Measurements from ENCODE around the gene KDM4B.

KDM4B gene

DNA sequence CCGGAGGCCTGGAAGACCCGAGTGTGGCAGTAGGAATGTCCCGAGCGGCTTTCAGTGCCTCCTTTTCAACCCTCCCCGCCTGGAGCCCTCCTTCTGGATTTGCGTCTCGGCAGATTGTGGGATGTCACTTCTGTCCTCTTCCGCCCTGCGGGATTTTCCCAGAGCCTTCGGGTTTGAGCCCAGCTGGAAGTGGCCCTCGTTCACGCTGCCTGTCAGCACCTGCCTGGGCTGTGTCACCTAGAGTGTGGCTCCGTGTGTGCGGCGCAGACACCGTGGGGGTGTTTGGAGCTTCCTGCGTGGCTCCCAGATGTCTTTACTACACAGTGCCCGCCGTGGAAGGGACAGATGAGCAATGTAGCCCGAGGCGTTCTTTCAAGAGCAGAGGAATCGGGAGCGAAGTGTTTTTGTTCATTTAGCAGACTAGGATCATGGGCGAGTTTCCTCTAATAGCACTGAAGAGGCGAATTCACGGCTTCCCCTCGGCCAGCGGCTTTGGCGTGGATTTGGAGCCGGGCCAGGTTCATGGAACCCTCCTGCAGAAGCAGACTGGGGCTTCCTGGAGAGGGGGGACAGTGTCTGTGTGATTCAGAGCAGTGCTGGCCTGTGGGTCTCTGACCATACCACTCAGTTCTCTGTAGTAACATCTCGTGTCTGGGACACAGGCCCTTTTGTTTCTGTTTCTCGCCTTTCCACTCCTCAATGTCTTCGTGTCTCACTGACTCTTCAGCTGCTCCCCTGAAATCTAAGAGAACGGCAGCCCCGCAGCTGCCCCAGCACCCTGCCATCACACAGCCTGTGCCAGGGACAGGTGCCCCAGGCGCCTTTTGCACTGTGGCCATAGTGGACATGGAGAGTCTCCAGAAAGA is 68.0 kb downstream of the KDM4B start:
- DNase-seq = no peak

DNA sequence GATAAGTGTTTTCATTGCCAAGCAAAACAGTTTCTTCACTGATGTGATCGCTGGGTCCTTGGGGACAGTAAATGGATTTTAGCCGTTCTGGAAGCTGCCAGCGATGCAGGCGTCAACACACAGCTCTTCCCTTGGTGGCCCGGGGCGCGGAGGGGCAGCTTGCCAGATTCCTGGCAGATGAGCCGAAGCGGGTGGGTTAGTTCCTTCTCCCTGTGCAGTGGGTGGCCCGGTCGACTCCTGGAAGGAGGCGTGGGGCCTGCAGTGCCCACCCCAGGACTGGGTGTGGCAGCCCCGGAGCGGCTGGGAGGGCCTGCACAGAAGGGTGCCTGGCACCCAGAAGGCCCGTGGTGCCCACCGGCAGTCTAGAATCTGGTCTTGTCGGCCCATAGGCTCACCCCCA is 69.0 kb downstream of the KDM4B start:
- DNase-seq = no peak

DNA sequence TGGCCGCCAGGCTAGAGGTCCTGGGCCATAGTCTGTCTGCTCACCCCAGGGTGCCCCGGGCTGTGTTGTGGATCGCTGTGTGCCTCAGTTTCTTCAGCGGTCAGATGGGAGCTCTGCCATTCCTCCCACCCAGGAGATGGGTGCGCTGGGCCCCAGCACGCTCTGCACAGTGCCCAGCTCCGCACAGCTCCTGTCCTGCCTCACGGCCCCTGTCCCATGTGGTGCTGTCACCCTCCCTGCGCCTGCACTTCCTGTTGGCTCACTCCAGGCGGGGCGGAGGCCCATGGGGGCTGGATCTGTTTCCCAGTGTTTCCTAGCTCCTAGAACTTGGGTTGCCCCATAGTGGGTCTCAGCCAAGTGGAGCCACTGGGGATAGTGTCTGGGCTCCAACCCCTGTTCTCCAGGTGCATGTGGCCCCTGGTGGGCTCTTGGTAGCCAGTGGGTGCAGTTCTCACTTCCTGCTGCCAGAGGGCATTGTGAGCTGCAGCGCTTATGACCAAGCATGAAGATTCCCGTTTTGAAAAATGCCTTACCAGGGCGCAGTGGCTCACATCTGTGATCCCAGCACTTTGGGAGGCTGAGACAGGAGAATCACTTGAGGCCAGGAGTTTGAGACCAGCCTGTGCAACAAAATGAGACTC is 69.8 kb downstream of the KDM4B start:
- no peak for DNase-seq

DNA sequence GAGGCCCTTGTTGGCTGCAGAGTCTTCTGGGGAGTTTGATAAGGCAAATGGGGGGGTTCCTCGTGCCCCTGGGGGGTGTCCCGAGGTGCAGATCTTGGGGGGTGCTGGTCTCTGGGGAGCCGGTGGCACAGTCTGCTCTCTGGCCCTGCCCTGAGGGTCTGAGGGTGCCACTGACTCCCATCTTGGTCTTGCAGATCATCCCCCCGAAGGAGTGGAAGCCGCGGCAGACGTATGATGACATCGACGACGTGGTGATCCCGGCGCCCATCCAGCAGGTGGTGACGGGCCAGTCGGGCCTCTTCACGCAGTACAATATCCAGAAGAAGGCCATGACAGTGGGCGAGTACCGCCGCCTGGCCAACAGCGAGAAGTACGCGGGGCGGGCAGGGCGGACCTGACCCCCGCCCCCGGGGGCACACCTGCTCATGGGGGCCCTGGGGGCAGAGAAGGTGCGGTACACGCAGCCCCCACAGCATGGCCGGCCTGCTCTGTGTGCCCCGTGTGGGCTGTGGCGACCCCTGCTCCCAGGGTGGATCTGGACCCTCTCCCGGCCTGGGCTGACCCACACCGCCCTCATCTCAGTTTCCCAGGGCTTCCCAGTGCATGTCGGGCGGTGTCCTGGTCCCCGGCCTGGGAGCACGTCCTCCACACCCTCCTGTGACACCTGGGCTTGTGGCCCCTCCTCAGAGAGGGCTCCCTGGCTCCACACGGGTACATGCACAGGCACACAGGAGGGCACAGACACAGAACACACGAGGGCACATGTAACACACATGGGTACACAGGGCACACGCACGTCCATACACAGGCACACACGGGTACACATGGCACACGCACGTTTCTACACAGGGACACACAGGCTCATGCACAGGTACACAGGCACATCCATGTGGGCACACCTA is 71.0 kb downstream of the KDM4B start:
- no peak for DNase-seq

DNA sequence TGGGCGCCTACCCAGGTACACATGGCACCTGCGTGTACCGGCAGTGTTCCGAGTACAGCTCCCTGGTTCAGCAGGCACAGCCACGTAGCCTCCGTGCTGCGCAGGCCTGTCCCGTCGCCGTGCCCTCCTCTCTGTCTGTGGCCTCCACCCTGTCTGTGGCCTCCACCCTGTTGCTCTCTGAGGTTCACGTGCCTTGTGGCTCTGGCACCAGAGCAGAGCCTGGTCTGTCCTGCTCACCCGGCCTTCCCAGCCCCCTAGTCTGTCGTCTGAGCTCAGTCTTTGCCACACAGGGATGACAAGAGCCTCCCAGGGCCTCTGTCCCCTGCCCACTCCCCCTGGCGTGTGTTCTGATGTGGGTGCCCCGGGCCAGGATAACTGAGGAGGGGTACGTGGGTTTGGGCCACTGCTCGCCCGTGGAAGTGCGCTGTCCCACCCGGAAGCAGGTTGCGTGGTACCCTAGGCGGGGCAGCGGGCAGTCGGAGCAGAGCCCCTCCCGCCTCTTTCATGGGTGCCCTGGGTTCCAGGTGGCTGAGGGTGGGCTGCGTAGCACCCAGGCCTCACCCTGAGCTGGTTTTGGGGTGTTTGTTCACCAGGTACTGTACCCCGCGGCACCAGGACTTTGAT is 71.7 kb downstream of the KDM4B start:
- no peak for DNase-seq

DNA sequence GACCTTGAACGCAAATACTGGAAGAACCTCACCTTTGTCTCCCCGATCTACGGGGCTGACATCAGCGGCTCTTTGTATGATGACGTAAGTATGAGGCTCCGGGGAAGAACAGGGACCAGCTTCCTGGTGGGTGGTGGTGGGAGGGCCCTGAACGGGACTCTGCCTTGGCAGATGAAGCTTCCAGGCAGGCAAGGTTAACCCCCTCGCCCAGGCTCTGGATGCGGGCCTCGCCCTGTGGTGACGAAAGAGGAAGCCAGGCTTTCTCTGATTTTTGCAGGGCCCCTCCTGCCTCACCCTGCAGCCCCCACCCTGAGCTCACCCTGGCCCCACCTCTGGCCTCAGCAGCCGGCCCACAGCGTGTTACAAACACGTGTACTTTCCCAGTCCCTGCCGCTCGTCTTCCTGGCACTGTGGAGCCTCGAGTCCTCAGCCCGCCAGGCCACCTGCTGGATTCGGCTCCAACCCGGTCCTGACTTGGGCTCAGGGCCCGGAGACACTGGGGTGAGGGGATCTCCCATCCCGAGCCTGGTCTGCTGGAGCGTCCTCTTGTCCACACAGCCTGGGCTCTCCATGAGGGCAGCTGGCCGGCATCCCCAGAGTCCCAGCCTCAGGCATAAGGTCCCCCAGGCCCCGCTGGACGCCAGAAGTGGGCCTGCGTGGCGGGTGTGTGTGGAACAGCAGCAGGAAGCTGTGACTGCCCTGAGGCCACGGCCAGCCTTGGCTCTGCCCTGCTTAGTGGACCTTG is 72.4 kb downstream of the KDM4B start:
- no peak for DNase-seq

DNA sequence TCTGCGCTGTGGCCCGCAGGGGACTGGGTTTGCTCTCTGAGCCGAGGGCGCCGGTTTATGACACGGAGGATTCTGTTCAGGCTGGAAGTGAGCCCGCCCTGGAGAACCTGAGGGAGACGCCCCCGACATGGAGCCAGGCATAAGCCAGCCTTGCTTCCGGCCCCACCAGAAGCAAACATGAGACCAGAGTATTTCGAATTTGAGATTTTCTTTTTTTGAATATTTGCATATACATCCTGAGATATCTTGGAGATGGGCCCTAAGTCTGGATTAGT is 72.9 kb downstream of the KDM4B start:
- DNase-seq = no peak

DNA sequence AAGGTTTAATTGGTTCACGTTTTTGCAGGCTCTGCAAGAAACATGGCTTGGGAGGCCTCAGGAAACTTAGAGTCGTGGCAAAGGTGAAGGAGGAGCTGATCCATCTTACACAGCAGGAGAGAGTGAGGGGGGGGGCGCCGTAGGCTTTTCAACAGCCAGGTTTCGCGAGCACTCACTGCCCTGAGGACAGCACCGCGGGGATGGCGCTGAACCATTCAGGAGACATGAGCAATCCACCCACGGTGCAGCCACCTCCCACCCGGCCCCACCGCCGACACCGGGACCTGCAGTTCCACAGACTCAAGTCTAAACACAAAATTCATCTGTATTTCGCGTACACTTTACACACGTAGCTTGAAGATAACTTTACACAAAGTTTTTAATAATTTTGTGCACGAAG is 73.6 kb downstream of the KDM4B start:
- no peak for DNase-seq

DNA sequence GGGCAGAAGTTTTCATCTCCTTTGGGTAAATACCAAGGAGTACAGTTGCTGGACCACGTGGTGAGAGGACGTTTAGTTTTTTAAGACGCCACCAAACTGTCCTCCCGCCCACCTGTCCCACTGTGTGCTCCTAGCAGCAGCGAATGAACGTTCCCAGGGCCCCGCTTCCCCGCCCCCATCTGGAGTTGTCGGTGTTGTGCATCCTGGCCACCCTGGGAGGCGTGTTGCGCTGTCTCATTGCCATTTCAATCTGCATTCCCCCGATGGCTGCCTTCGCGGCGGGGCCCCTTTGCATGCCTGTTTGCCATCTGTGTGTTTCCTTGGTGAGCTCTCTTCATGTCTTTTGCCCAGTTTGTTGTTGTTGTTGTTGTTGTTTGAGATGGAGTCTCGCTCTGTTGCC is 76.1 kb downstream of the KDM4B start:
- no peak for DNase-seq

DNA sequence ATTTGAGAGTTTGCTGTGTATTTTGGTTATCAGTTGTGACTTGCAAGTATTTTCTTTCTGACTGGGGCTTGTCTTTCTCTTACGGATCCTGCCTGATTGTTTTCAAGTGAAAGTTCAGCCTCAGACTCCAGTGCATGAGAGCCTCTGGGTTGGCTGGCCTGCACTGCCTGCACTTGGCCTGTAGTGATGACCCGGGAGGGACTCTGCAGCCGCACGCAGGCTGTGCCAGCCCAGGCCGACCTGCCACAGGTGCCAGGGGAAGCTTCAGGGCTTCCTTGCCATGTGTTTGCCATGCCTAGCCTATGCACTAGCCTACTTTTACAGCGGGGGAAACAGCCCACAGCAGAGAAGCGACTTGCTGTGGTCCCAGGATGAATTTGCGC is 77.0 kb downstream of the KDM4B start:
- DNase-seq = no peak

DNA sequence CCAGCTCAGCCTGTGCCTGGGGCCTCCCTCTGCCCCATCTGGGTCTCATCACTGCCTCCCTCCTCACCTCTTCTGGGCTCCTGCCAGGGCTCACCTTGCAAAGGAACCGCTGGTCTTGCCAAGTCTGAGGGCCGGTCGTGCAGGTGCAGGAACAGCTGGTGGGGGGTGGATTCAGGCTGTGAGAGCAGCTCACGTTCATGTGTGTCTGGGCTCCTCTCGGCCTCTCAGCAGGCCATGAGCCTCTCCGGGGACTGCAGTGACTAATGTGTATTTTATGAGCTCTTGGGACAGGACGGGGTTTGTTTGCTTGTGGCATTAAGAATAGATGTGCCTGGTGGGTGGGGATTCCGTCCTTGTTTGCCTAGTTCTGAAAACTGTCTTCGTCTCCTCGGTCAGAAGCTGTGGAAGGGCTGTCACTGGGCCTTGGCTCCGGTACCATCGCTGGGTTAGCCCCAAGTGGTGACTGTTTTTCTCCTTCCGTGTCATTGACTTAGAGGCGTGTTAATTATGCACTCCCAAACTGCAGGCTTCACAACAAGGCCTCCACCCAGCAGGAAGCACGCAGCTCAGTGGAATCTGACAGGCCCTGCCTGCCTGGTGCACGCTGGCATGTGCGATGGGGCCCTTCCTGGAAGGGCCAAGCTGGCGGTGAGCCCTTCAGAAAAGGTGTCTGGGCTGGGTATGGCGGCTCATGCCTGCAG is 77.6 kb downstream of the KDM4B start:
- no peak for DNase-seq

DNA sequence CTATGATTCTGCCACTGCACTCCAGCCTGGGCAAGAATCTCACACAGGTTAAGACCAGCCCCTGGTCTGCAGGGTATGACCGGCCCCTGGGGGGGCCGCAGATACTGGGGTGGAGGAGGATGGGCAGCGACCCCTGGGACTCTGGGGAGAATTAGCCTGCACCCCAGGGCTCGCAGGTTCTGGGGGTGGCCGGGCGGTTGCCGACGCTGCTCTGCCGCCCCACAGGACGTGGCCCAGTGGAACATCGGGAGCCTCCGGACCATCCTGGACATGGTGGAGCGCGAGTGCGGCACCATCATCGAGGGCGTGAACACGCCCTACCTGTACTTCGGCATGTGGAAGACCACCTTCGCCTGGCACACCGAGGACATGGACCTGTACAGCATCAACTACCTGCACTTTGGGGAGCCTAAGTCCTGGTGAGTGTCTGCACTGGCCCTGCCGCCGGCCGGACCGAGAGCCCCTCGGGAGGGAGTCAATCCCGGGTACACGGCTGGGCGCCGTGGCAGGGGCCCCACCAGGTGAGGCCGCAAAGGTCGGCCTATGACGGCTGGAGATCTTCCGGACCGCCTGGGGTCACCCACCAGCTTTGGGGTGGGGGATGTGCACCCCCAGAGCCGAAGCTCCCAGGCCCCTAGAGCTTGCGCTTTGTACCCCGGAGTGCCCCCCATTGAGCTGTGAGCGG is 78.5 kb downstream of the KDM4B start:
- DNase-seq = no peak

DNA sequence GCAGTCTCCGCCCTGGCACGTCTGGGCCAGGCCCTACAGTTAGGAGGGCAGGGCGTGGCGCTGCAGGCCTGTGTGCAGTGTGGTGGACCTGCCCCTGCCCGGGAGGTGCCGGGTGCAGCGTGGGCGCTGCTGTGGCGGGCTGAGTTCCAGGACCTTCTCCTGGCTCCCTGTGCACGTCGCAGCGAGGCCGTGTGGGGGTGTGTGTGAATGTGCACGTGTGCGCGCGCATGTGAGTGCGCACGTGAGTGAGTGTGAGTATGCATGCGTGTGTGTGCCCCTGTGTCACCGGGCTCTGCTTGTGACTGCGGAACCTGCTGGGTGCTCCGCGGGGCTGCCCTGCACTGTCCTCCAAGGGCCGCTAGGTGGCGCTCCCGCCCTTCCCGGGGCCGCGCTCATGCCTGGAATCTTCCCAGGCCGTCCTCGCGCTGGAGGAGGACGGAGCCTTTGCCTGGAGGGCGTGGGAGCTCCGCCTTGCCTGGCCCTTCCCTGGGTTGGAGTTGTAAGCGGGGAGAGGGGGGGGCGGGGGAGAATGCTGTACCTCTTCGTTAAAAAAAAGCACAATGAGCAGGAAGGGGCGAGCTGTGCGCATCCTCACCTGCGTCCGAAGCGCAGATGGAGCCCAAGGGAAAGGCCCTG is 79.3 kb downstream of the KDM4B start:
- DNase-seq = peak; percentile 66 to 68

DNA sequence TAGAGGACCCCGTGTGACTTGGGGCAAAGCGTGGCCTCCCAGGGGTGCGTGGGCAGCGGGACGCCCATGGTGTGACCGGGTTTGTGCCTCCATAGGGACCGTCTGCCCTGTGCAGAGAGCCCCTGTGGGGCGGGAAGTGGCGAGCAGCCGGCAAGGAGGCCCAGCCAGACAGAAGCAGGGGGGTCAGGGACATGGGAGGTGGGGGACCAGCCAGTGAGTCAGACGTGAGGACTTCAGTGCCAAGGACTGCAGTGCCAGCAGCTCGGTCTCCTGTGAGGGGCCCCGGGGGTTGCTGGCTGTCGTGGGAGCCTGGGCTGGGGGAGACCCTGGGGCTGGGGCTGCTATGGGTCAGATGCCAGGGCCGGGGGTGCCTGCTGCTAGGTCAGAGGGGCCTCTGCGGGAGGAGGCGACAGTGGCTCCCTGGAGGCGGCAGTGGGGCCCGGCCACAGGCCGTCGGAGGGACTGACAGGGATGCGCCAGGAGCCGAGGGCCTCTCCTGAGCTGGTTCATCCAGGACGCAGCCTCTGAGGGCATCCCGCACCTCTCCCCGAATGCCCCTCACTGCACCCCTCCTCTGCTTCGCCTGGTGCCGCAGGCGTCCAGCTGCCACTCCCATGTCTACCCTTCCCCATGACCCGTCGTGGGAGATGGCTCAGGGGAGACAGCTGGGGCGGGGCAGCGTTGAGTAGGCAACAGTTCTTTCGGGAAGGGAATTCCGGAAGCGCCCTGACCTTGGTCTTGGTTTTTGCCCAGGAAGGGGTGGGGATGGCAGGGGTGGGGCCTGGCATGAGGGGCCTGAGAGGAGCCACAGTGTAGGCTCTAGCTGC is 80.0 kb downstream of the KDM4B start:
- DNase-seq = no peak

DNA sequence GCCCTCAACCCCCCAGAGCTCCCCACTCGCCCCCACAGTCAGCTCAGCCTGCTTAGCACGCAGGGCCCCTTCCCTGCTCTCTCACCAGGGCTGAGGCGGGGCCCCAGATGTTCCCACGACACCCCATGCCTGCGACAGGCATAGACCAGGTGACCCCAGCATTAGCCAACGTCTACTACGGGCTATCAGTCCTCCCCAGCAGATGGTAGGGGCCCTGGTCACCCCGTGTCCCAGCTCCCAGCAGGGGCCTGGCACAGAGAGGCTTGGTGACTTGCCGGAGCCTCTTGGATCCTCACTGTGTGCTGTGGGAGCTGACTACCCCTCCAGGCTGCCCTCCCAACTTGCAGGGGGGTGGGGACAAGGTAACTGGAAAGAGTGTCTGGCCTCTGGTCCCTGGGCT is 80.6 kb downstream of the KDM4B start:
- DNase-seq = no peak

DNA sequence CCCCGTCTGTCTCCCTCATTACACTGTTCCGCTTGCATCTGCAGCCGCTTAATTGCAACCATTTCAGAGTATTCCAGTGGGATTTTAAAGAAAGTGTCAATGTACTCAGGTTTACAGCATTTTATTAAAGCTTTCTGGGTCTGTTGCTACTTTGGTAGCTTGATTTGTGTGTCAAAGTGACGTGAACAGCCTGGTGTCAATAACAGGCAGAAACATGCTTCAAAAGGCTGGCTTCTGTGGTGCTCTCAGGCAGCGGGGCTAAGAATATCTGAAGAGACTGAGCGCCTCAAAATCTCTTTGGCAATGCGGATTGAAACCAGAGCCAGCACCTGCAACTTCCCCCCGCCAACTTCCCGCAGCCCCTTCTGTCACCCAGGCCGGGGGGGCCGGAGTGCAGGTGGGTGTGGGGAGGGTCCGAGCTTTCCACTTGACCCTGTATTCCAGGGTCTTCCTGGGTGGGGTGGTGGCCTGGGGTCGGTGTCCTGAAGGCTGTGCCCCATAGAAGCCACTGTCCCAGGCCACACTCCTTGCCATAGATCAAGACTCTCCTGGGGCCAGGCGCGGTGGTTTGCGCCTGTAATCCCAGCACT is 81.2 kb downstream of the KDM4B start:
- no peak for DNase-seq

DNA sequence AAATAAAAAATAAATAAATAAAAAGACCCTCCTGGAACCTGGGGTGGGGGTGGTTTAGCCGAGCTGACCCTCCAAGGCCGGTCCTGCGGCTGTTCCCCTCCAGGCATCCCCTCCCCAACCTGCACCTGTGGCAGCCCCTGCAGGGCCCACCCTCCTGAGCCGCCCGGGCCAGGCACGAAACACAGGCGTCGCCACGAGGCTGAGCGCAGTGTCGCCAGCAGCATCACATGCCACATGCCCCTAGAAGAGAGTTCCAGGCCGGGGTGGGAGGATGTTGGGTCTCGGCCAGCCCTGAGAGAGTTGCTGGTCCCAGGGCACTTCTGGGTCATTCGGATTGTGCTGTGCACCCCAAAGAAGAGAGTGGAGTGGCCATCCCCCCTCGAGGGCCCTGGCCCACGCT is 82.0 kb downstream of the KDM4B start:
- no peak for DNase-seq

DNA sequence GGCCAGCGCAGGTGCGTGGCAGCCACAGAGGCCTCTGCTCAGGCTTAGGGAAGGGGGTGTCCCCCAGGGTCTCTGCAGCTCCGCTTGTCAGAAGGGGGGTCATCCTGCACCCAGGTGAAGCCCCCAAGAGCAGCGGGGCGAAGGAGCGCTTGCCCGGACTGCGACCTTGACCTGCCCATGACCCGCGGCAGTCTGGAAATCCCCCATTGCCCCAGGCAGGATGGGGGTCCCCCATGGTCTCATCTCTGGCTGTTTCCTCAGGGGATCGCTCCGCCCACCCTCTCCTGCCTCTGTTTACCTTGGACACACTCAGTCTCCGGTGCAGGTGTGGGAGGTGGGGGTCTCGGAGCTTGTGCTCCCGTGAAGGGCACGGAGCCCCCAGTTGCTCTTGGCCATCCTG is 82.7 kb downstream of the KDM4B start:
- no peak for DNase-seq

DNA sequence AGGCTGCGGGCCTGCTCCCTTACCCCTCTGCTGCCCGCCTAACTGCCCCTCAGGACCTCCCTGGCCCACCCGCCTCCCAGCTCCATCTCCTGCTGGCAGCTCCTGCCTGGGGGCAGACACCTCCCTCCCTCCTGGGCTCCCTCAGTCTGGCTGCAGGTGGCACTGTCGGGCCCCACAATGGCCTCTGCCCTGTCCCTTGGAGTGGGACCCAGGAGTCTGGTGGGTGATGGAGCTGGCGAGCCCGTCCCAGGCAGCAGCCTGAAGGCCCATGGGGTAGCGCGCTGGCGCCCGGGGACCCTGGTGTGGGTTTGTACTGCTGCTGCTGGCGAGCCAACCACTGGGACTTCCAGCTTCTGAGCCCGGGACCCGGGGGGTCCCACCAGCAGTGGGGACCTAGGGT is 83.6 kb downstream of the KDM4B start:
- no peak for DNase-seq

Measured in stimulated activated CD4-positive, alpha-beta T cell treated with anti-CD3 and anti-CD28 coated beads, Interleukin-2, amount 100 ng/mL, for 48 hours (primary cell).